GM19467 (cell line): ENCODE measurements around the gene AIPL1.

Source experiments
- ATAC-seq: cut with Tn5 transposase; IDR thresholded peaks from one replicate; pipeline ENCODE4 v1.9.1; 2021; ENCODE audit warnings: mild to moderate bottlenecking, moderate library complexity; ENCODE audit not compliant: unreplicated experiment

AIPL1 gene

DNA sequence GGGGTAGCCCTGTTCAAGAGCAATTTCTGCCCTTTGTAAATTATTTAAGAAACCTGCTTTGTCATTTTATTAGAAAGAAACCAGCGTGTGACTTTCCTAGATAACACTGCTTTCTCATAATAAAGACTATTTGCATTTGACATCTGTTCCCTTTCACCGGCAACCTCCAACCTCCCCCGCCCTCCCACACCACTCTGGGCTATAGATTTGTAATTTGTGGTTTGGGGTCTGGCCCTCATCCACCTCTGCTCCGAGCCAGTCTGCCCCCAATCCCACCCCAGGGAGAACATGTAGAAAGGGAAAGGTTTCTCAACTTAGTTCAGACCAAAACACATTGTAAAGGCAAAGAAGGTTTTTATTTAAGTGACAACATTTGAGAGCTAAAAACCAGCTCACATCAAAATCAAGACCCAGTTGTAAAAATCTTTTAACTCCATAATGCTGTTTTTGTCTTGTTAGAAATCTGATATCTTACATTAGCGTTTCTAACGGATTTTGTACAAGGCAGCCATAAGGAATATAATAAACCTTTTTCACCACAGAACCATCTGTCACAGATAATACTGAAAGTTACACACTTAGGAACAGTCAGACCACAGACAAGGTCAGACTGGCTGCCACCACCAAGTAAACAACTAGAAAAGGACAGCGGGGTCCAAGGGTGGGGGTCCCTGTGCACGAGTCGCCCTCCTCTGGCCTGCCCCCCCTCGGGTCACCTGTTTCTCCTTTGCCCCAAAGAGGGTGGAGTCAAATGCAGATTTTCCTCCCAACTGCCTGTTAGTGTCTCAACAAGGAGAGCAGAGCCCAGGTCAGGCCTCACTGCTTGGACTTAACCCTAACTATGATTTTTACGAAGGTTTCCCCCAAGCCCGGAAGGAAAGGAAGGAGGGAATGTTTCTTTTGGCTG, 16.3 kb upstream of the AIPL1 start:
- ATAC-seq: no peak

DNA sequence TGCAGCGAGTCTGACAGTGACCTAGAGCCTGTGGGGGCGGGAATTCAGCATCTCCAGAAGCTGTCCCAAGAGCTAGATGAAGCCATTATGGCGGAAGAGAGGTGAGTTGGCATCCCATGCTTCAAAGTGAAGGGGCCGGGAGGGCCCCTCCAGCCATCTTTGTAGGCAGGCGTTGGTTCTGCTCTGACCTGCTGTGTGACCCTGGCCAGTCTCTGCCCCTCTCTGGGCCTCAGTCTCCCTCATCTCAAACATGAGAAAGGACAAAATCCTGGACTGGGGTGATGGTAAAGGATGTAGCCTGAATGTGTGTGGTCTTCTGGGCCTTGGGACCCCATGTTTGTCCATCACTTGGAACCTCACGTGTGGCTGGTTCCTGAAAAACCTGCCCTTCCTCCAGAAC, 14.4 kb upstream of the AIPL1 start:
- ATAC-seq: no peak

DNA sequence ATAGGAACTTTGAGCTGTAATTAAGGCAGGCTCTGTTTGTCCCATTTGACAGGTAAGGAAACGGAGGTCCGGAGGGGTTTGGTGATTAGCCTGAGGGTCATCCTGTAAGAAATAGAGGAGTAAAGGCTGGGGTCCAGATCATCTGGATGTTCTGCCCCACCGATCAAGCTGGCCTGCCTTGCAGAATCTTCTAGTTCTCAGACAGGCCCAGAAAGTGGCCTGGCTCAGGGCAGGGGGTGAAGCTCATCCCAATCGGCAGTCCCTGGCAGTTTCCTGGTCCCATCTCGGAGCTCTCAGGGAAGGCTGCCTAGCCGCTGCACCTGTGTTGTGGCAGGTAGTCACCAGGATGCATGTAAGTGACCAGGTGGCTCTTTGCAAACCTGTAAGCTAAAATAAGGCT, 13.6 kb upstream of the AIPL1 start:
- ATAC-seq: no peak

DNA sequence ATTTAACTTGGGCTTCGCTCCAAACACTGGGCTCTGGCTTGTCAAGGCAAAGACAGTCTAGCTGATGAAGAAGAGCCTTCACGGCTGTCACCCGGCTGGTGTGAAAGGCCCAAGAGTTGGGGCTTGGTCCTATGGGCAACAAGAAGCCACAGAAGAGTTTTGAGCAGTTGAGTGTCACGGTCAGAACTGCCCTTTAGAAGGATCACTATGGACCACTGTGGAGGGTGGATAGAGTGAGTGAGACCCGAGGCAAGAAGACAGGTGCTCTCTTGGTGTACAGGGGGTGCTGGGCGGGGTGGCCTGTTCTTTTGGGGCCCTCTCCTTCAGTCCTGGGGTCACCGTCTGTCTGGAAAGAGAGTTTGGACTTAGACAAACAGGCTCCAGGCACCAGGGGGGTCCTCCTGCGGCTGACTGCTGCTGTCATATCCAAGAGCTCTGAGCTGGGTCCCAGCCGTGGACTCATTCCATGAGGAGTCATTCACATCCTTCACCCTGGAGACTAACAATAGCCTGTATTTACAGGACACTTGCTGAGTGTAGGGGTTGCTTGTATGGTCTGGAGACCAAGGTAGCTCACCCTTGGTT, 11.7 kb upstream of the AIPL1 start:
- ATAC-seq: no peak

DNA sequence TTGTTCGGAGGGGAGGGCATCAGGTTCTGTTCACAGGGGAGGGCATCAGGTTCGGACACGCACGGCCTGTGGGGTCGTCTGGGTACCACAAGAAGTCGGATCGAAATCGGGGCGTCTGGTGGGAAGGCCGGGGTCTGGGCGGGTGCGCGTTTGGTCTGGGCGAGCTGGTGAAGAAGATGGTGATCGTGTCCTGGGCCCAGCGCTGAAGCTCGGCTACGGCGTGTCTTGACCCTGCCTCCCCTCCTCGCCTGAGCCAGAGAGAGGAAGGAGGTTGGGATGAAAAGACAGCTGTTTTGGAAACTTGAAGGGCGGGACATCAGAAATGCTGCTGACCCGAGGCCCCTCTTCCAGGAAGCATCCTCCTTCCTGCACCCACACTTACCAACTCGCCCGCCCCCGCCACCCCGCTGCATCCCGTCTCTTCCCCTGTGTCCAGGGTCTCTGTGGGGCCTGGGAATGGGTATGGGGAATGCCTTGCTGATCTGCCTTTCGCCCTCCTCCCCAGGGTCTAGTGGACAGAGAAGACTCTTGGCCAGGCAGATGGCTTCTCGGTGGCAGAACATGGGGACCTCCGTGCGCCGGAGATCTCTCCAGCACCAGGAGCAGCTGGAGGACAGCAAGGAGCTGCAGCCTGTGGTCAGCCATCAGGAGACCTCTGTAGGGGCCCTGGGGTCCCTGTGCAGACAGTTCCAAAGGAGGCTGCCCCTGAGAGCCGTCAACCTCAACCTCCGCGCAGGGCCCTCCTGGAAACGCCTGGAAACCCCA, 9.8 kb upstream of the AIPL1 start:
- ATAC-seq: no peak

DNA sequence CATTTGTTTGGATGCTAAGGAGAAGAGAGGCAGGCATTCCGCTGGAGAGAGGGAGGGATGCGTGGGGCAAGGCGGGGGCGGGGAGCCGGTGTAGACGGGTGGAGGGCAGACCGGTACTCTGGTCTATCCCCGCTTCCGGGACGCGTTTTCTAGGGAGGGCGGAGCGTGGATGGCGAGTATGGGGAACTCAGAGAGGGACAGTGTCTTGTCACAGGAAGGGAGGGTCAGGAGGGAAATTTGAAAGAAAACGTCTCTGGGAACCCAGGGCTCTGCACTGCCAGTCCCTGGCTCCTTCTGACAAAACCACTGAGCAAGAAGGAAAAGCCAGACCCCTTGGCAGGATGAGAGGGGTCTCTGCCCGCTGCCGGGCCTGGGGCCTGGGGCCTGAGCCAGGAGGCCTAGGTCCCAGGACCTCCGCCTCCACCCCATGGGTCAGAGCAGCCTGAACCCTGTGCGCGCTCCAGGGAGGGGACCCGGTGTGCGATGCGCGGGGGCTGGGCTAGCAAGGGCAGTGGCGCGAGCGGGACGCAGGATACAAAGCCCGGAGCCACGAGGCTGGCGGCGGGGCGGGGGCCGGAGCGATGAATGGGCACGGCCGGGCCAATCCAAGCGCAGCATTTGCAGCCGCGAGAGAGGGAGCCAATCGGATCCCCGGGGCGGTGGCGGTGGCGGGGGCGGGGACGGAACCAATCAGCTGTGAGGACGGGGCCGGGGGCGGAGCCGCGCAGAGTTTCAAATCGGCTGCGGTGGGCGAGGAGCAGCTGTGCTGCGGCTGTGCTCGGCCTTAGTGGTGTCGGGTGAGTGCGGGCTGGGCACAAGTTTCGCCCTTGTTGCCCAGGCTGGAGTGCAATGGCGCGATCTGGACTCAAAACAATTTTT, 9.0 kb upstream of the AIPL1 start, which contains the start of gene PIMREG:
Gene PIMREG, plus strand, starts transcription at position 764 of the 879 bp plus-strand sequence. CDS start 656 bp downstream, outside the sequence.
- peak; percentile 84 for ATAC-seq

DNA sequence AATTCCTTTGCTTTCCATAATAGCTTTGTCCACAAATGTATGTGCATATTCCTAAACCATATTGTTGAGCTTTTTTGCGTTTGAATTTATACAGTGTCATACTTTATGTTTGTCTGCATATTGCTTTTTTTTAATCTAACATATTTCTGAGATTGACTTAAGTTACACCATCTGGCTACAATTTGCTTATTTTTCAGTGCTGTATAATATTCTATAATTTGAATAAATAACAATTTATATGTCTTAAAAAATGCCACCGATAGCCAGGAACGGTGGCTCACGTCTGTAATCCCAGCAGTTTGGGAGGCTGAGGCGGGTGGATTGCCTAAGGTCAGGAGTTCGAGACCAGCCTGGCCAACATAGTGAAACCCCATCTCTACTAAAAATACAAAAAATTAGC, 7.9 kb upstream of the AIPL1 start:
- no peak for ATAC-seq

DNA sequence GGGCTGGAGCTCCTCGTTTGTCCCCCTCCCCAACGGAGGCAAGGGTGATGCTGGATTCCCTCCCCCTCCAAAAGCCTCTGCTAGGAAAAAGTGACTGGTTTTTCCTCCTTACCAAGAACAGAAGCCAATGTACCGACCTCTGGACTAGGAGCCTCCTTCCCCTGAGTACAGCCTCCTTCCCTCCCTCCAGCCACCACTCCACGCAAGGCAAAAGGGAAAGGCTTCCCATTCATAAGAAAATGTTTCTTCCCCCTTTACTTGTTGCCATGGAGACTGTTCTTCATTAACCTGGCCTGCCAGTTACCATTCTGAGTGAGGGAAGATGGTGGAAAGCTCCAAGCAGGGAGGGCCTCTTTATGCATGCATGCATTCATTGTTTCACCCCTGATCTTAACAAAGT, 5.0 kb upstream of the AIPL1 start:
- ATAC-seq: no peak

DNA sequence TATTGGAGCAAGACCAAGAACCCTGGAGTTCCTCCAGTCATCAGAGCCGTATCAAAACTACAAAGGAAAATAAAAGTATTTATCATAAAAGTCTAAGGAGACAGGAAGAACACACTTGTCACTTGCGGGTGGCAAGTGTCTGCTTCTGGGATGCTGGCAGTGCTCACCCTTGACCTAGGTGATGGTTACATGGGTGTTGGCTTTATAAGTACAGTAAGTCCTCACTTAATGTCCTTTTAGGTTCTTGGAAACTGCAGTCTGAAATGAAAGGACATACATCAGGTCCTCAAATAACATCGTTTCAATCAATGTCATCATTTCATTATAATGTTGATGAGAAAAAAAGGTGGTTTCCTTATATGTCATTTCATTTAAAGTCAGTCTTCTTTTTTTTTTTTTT, 3.0 kb upstream of the AIPL1 start:
- ATAC-seq: no peak

DNA sequence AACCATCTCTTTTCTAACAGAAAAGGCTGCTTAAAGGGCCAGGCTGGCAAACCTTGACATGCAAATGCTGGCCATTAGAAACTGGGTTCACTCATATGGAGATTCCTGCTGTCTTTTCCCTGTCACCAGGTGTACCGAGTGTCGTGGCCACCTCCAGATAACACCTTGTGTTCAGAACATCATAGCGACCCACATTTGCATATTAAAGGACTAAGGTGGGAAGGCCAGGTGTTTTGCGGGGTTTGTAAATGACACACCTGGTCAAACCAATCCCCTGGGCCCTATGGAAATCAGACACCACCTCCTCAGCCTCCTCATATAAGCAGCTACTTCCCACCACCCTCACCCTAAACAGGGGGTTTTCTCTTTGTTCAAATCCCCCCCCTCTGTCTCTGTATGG, 2.5 kb upstream of the AIPL1 start:
- ATAC-seq: no peak

DNA sequence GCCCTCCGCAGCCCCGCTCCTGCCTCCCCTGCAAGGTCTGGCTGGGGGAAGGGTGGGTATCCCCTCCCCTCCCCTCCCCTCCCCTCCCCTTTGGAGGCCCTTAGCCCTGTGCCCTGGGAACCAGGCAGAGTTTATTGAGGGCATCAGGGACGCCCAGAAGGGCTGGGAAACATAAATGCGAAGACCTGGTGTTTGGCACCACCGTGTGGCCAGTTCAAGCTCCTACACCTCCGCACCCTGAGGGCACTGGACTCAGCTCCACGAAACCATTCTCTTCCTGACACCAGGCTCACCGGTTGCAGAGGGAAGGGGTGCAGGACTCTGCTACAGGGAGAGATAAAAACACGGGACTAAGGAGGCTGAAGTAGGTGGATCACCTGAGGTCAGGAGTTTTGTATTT, 1.0 kb upstream of the AIPL1 start:
- peak; percentile 67 for ATAC-seq

DNA sequence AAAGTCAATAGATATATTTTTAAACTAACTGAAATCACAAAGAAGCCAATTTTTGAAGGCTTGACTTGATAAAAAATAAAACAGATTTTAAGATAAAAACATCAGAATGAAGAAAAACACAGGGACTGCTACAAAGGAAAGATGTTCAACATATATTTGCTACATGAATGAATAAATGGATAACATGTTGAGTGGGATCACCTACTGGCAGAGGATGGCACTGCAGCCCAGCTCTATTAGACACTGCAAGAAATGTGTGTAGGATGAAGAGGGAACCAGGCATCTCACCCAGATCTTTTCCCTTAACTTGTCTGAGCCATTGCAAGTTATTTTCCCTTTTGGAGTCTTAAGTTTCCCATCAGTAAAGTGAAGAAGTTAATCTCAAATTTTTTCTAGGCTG, 4.2 kb downstream of the AIPL1 start:
- no peak for ATAC-seq

DNA sequence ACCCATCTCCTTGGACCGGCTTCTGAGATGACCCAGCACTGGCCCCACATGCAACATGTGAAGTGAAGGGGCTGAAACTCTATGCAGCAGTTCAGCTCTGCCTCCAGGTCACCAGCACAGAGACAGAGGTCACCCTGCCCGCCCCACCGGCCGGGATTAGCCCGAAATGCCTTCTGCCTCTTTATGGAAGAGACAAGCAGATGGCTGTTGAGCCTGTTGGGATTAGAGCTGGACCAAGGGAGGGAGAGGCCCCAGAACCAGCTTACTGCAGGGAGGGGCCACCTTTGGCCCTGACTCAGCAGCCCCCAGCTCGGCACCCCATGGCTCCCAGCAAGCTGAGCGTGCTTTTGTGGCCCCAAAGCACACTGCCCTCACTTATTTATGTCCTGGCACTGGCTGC, 5.7 kb downstream of the AIPL1 start:
- ATAC-seq: no peak

DNA sequence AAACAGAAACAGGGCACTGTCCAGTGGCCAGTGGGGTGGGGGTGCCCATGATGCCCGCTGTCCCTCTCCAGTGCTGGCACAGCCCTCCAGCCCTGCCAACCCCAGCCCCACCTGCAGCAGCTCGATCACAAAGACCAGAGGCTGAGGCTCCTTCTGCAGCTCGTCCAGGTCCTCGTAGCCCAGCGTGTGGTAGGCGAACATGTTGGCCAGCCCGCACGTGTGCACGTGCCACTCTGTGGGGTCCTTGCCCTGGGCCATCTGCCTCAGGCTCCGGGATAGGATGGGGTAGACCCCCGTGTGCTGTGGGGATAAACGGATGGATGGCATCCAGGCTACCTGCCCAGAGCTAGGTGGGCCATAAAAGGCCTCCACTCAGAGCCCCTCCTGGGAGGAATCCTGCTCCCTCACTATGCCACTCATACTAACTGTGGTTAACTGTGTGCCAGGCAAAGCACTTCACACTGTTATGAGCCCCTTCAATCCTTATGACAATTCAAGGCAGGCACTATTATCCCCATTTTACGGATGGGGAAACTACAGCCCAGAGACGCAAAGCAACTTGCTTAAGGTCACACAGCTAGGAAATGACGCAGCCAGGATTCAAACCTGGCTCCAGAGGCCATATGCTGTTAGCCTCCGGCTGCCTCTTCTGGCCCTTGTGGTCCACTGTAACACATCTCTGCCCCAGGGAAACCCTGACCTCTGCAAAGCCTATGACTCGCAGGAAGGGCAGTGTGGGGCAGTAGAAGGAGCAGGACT, 6.5 kb downstream of the AIPL1 start:
- ATAC-seq: no peak

DNA sequence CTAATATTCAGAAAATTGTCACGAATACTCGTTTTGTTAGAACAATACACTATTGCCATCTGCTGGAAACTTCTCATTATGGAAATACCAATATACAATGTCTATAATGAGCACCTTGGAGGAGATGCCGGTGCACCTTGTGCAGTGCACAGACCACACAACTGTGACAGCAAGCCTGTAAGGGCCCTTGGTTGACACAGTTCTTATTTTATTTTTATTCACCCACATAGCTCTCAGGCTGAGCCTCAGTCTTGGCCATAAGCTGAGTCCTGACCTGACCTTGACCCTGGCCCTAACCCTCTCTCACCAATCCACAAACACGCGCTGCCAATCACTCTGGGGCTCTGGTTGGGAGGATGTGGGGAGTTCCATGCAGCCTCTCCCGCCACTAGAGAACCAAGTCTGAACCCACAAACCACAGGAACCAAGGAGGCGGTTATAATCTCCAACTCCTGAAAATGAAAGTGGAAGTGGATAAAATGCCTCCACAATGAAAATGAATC, 7.6 kb downstream of the AIPL1 start:
- ATAC-seq: no peak

DNA sequence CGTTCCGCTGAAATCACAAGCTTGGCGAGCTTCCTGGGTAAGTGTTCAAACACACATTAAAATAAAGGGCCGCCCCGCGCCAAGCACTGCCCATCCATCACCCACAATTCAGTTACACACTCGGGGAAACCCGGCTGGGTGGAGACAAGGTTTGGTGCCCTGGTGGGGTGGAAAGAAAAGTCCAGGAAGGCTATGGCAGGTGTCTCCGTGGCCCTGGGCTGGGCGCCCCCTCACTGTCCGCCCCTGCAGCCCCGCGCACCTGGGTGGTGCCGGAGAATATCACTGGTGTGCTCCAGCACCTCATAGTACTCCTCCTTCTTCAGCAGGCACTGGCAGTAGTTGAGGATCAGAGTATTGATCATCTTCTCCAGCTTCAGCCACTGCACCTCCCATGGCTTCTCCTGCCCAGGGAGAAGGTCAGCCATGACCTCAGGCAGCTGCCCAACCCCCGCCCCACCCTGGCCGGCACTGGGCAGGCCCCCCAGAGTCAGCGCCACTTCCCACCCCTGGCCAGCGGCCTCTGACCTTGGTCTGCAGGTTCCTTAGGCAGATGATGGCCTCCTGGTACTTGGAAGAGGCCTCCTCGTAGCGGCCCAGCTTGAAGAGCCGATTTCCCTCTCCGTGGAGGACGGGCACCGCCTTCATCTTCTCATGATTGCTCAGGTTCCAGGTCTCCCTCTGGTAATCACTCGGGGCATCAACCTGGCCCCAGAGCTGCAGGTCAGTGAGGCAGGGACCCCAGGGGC, 8.4 kb downstream of the AIPL1 start:
- ATAC-seq: no peak

DNA sequence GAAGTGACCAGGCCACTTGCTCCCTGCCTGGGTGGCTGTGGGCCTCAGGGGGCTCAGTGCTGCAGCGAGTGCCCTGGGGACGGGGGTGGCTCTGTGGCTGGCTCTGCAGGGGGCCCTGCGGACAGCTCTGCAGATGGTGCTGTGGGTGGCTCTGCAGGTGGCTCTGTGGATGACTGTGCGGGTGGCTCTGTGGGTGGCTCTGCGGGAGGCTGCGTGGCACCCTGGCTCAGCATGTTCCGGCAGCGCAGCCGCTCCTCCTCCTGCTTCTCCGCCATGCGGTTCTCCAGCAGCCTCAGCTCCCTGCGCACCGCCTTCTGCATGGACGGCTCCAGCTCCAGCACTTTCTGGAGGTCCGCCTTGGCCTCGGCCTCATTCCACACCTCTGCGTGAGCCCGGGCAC, 9.5 kb downstream of the AIPL1 start:
- ATAC-seq: no peak

DNA sequence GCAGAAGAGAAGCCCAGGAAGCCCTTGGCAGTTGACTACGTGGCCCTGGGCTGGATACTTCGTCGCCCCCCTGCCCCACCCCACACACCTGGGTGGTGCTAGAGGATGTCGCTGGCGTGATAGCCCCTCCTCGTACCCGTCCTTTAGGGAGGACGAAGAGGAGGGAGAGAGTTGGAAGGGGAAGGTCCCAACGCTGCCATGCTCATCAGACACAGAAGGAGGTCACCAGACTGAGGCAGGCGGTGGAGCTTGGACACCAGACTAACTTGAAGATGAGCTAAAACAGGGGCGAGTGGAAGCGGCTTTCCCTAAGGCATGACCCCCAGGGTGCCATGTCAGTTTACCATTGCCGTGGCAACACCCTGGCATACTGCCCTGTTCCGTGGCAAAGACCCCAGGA, 11.0 kb downstream of the AIPL1 start:
- no peak for ATAC-seq

DNA sequence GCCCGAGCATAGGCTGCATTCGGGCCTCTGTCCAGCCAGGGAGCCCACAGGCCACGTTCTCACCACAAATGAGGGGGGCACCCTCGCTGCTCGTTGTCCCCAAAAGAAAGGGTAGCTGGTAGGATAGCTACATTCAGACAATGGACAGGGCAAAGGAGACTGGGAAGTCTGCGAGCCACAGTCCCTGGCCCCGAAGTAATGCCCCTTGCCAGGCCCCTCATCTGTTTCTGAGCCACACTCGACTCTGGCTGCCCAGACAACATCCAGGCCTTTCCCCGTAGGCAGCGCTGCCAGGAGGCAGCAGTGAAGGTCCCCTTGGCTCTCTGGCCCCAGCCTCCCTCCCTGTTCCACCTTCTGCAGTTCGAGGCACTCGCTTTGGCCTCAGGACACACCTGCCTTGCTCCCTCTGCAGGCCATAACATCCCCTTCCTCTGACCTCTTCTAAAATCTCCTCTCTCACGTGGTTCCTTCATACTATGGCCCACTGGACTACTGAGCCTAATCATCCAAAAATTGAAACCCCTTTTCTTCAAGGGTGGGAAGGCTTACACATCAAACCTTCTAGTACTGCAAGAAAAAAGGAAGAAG, 12.2 kb downstream of the AIPL1 start:
- no peak for ATAC-seq
